ENCODE data around the gene PRSS57.
A peak's percentile ranks its signal among the peaks of the same experiment; 100 is the strongest.

PRSS57 gene

GRCh38 chr19:658916-659839 is 36.1 kb downstream of the PRSS57 start:
- Histone ChIP-seq H2AFZ (ENCODE audit: insufficient read depth, low read length, poor library complexity) (peak overlapping the region; percentile 13), H2BK120ac (ENCODE audit: insufficient read depth, low read length, poor library complexity) (no peak overlapping the region), H3K23ac (ENCODE audit: low read length) (no peak overlapping the region), H3K4ac (ENCODE audit: low read depth, low read length) (peak overlapping the region; percentile 99), H3K14ac (ENCODE audit: low read length) (no peak overlapping the region), H3K4me1 (ENCODE audit: control insufficient read depth in 1 of 2, insufficient read depth in 2 of 2, low read length in 2 of 2) (peaks cover 11 to 15% of the 10 kb centered on the region in 2 experiments), H4K8ac (ENCODE audit: low read depth, low read length) (no peak overlapping the region), H3K36me3 (ENCODE audit: control insufficient read depth in 1 of 2, insufficient read depth in 2 of 2, low read length in 2 of 2) (peaks cover 36 to 50% of the 10 kb centered on the region in 2 experiments), H3K4me2 (ENCODE audit: low read length) (no peak overlapping the region), H3K27ac (ENCODE audit: low read depth, low read length) (no peak overlapping the region), H2BK12ac (ENCODE audit: low read length) (no peak overlapping the region), H3K18ac (ENCODE audit: low read length) (no peak overlapping the region), H3K79me1 (ENCODE audit: low read length) (peaks cover 14% of the 10 kb centered on the region), H3K79me2 (ENCODE audit: control insufficient read depth, insufficient read depth, low read length, poor library complexity) (peaks cover 67% of the 10 kb centered on the region), H3K9me3 (ENCODE audit: insufficient read depth, low read depth, low read length) (peaks cover 2% of the 10 kb centered on the region), H2AK5ac (ENCODE audit: low read length) (no peak overlapping the region), H3K27me3 (ENCODE audit: insufficient read depth, low read length) (no peaks in the 10 kb centered on the region), H4K12ac (ENCODE audit: low read depth, low read length) (no peak overlapping the region), H3K4me3 (ENCODE audit: low read depth, low read length) (no peak overlapping the region), H3K9ac (ENCODE audit: low read length) (no peak overlapping the region), H4K91ac (ENCODE audit: low read depth, low read length) (no peak overlapping the region), H2BK5ac (ENCODE audit: low read depth, low read length, poor library complexity) (no peak overlapping the region)
- WGBS (ENCODE audit: extremely low coverage, insufficient coverage, insufficient read length): no CpG with 5 or more reads among the region's 50 CpGs
- DNase-seq: peak in 1 of 2 donors; percentile 42

GRCh38 chr19:658059-658839 is 37.0 kb downstream of the PRSS57 start:
- no peak overlapping the region for H2BK12ac ChIP-seq (ENCODE audit: low read length)
- no peak overlapping the region for H2AK5ac ChIP-seq (ENCODE audit: low read length)
- H3K14ac ChIP-seq (ENCODE audit: low read length): no peak overlapping the region
- H3K27ac ChIP-seq (ENCODE audit: low read depth, low read length): no peak overlapping the region
- no peak overlapping the region for H3K4me2 ChIP-seq (ENCODE audit: low read length)
- peaks cover 45 to 59% of the 10 kb centered on the region in 2 experiments for H3K36me3 ChIP-seq (ENCODE audit: control insufficient read depth in 1 of 2, insufficient read depth in 2 of 2, low read length in 2 of 2)
- H3K4me3 ChIP-seq (ENCODE audit: low read depth, low read length): no peak overlapping the region
- no peak overlapping the region for H3K18ac ChIP-seq (ENCODE audit: low read length)
- WGBS (ENCODE audit: extremely low coverage, insufficient coverage, insufficient read length): no CpG with 5 or more reads among the region's 33 CpGs
- H3K79me1 ChIP-seq (ENCODE audit: low read length): peaks cover 9% of the 10 kb centered on the region
- no peaks in the 10 kb centered on the region for H3K9me3 ChIP-seq (ENCODE audit: insufficient read depth, low read depth, low read length)
- DNase-seq: no peak
- H4K91ac ChIP-seq (ENCODE audit: low read depth, low read length): no peak overlapping the region
- no peak overlapping the region for H2AFZ ChIP-seq (ENCODE audit: insufficient read depth, low read length, poor library complexity)
- no peak overlapping the region for H2BK120ac ChIP-seq (ENCODE audit: insufficient read depth, low read length, poor library complexity)
- no peaks in the 10 kb centered on the region for H3K27me3 ChIP-seq (ENCODE audit: insufficient read depth, low read length)
- H4K8ac ChIP-seq (ENCODE audit: low read depth, low read length): no peak overlapping the region
- H3K79me2 ChIP-seq (ENCODE audit: control insufficient read depth, insufficient read depth, low read length, poor library complexity): peaks cover 66% of the 10 kb centered on the region
- H3K23ac ChIP-seq (ENCODE audit: low read length): no peak overlapping the region
- peaks cover 7 to 10% of the 10 kb centered on the region in 2 experiments for H3K4me1 ChIP-seq (ENCODE audit: control insufficient read depth in 1 of 2, insufficient read depth in 2 of 2, low read length in 2 of 2)
- H4K12ac ChIP-seq (ENCODE audit: low read depth, low read length): no peak overlapping the region
- no peak overlapping the region for H2BK5ac ChIP-seq (ENCODE audit: low read depth, low read length, poor library complexity)
- H3K9ac ChIP-seq (ENCODE audit: low read length): no peak overlapping the region
- peak overlapping the region; percentile 99 for H3K4ac ChIP-seq (ENCODE audit: low read depth, low read length)

- no peak overlapping the region for H4K8ac ChIP-seq (ENCODE audit: low read depth, low read length)
- H3K4ac ChIP-seq (ENCODE audit: low read depth, low read length): peak overlapping the region; percentile 99
- no peak overlapping the region for H2BK5ac ChIP-seq (ENCODE audit: low read depth, low read length, poor library complexity)
- H3K27ac ChIP-seq (ENCODE audit: low read depth, low read length): no peak overlapping the region
- no peak overlapping the region for H2AK5ac ChIP-seq (ENCODE audit: low read length)
- H2BK12ac ChIP-seq (ENCODE audit: low read length): no peak overlapping the region
- H3K79me1 ChIP-seq (ENCODE audit: low read length): peaks cover 5% of the 10 kb centered on the region
- H3K4me1 ChIP-seq (ENCODE audit: control insufficient read depth in 1 of 2, insufficient read depth in 2 of 2, low read length in 2 of 2): peaks cover 7 to 10% of the 10 kb centered on the region in 2 experiments
- peaks cover 51 to 66% of the 10 kb centered on the region in 2 experiments for H3K36me3 ChIP-seq (ENCODE audit: control insufficient read depth in 1 of 2, insufficient read depth in 2 of 2, low read length in 2 of 2)
- no CpG with 5 or more reads among the region's 19 CpGs for WGBS (ENCODE audit: extremely low coverage, insufficient coverage, insufficient read length)
- no peak overlapping the region for H3K4me3 ChIP-seq (ENCODE audit: low read depth, low read length)
- peaks cover 2% of the 10 kb centered on the region for H3K9me3 ChIP-seq (ENCODE audit: insufficient read depth, low read depth, low read length)
- H3K4me2 ChIP-seq (ENCODE audit: low read length): no peak overlapping the region
- peak overlapping the region; percentile 14 for H3K18ac ChIP-seq (ENCODE audit: low read length)
- H3K27me3 ChIP-seq (ENCODE audit: insufficient read depth, low read length): no peaks in the 10 kb centered on the region
- no peak overlapping the region for H3K14ac ChIP-seq (ENCODE audit: low read length)
- H4K12ac ChIP-seq (ENCODE audit: low read depth, low read length): no peak overlapping the region
- H2AFZ ChIP-seq (ENCODE audit: insufficient read depth, low read length, poor library complexity): no peak overlapping the region
- no peak overlapping the region for H3K23ac ChIP-seq (ENCODE audit: low read length)
- no peak overlapping the region for H3K9ac ChIP-seq (ENCODE audit: low read length)
- no peak overlapping the region for H4K91ac ChIP-seq (ENCODE audit: low read depth, low read length)
- H3K79me2 ChIP-seq (ENCODE audit: control insufficient read depth, insufficient read depth, low read length, poor library complexity): peaks cover 64% of the 10 kb centered on the region
- H2BK120ac ChIP-seq (ENCODE audit: insufficient read depth, low read length, poor library complexity): no peak overlapping the region
- DNase-seq: no peak
Observed at GRCh38 chr19:657611-658010, 37.6 kb downstream of the PRSS57 start.

- no CpG with 5 or more reads among the region's 43 CpGs for WGBS (ENCODE audit: extremely low coverage, insufficient coverage, insufficient read length)
- Histone ChIP-seq H2BK5ac (ENCODE audit: low read depth, low read length, poor library complexity) (no peak overlapping the region), H2AK5ac (ENCODE audit: low read length) (no peak overlapping the region), H3K27me3 (ENCODE audit: insufficient read depth, low read length) (no peaks in the 10 kb centered on the region), H4K91ac (ENCODE audit: low read depth, low read length) (no peak overlapping the region), H3K4ac (ENCODE audit: low read depth, low read length) (peak overlapping the region; percentile 99), H2AFZ (ENCODE audit: insufficient read depth, low read length, poor library complexity) (no peak overlapping the region), H2BK12ac (ENCODE audit: low read length) (no peak overlapping the region), H3K14ac (ENCODE audit: low read length) (no peak overlapping the region), H2BK120ac (ENCODE audit: insufficient read depth, low read length, poor library complexity) (no peak overlapping the region), H3K36me3 (ENCODE audit: control insufficient read depth in 1 of 2, insufficient read depth in 2 of 2, low read length in 2 of 2) (peaks cover 57 to 72% of the 10 kb centered on the region in 2 experiments), H4K8ac (ENCODE audit: low read depth, low read length) (no peak overlapping the region), H3K4me2 (ENCODE audit: low read length) (no peak overlapping the region), H3K4me3 (ENCODE audit: low read depth, low read length) (no peak overlapping the region), H3K9ac (ENCODE audit: low read length) (no peak overlapping the region), H3K9me3 (ENCODE audit: insufficient read depth, low read depth, low read length) (peaks cover 2% of the 10 kb centered on the region), H3K4me1 (ENCODE audit: control insufficient read depth in 1 of 2, insufficient read depth in 2 of 2, low read length in 2 of 2) (peaks cover 7 to 9% of the 10 kb centered on the region in 2 experiments), H3K79me1 (ENCODE audit: low read length) (no peaks in the 10 kb centered on the region), H3K27ac (ENCODE audit: low read depth, low read length) (no peak overlapping the region), H4K12ac (ENCODE audit: low read depth, low read length) (no peak overlapping the region), H3K23ac (ENCODE audit: low read length) (no peak overlapping the region), H3K18ac (ENCODE audit: low read length) (peak overlapping the region; percentile 14), H3K79me2 (ENCODE audit: control insufficient read depth, insufficient read depth, low read length, poor library complexity) (peaks cover 58% of the 10 kb centered on the region)
- no peak for DNase-seq
Observed at GRCh38 chr19:656751-657559, 38.3 kb downstream of the PRSS57 start.
